Ovary (tissue), 9 donors: ENCODE data around the gene CTNNBIP1. TPM values are rescaled to one million over a fixed set of nuclear protein-coding genes. Genes with fewer than 3 reads are reported as not detected.

Experiments used
- DNase-seq, 5 donors: peaks; one replicate each; pipeline ENCODE4 v3.0.0-alpha.2; 2019 to 2020
- H3K27ac ChIP-seq, 2 donors: fragments of 200-600 bp; one replicate each; pipeline versions ENCODE4 v1.5.1 to v1.8.0; 2019 to 2022
- H3K27me3 ChIP-seq: fragments of 200-600 bp; one replicate; pipeline ENCODE4 v1.8.0; 2022
- H3K36me3 ChIP-seq: fragments of 200-600 bp; sonication (generic); one replicate; pipeline ENCODE4 v1.5.1; 2019
- H3K4me1 ChIP-seq: one replicate; pipeline ENCODE4 v1.8.1; 2013; ENCODE audit warnings: mild to moderate bottlenecking, moderate library complexity; ENCODE audit not compliant: insufficient read depth
- H3K4me3 ChIP-seq: fragments of 200-600 bp; sonication (generic); one replicate; pipeline ENCODE4 v1.5.1; 2017
- H3K9me3 ChIP-seq, 2 donors: fragments of 200-600 bp in 1 of 2; sonication (generic) in 1 of 2; one replicate each; pipeline versions ENCODE4 v1.5.1 to v1.8.1; 2013 to 2019; ENCODE audit warnings: mild to moderate bottlenecking in 1 of 2, moderate library complexity in 1 of 2
- CTCF ChIP-seq, 3 donors: fragments of 450-650 bp in 2 of 3; fragments of 200-600 bp in 1 of 3; IDR thresholded peaks; one replicate each; pipeline versions ENCODE4 v1.5.1 to v1.8.0; 2016 to 2022; ENCODE audit warnings: antibody characterized with exemption in 3 of 3, mild to moderate bottlenecking in 1 of 3
- EP300 ChIP-seq: sonication (generic); formaldehyde crosslinking; IDR thresholded peaks from one replicate; pipeline ENCODE4 v1.6.1; 2017; ENCODE audit warnings: antibody characterized with exemption
- POLR2A ChIP-seq: fragments of 450-650 bp; IDR thresholded peaks from one replicate; pipeline ENCODE4 v1.6.1; 2017; ENCODE audit warnings: antibody characterized with exemption, mild to moderate bottlenecking, moderate library complexity
- WGBS, 3 donors: extraction: QIAGEN DNeasy Blood & Tissue Kit in 1 of 3; methylation state at CpG; one replicate each; pipeline versions ENCODE4 v1.1.5 to v1.1.7; 2013 to 2017; 5-methylcytosine and 5-hydroxymethylcytosine counted together
- intact Hi-C, 4 donors: fragments of 100-400 bp; cut with DNase I; formaldehyde crosslinking; loops; one replicate each; pipeline versions ENCODE4 v1.11.0 to v1.15.1; 2022 to 2023
- polyA plus RNA-seq, 2 donors: library from polyadenylated mRNA; stranded (reverse); fragments of 200-250 nt in 1 of 2; fragments of 350-450 nt in 1 of 2; fragmentation: Illumina TruSeq in 1 of 2; extraction: RNeasy Lipid Tissue Mini Kit (QIAGEN cat#74804) in 1 of 2; gene quantifications; one replicate each; pipeline ENCODE4 v1.2.3, GENCODE V29; 2013 to 2014
- total RNA-seq, 7 donors: library from RNA; depleted of rRNA in 2 of 7; stranded (reverse); fragments of >200 nt in 2 of 7; fragmentation: NEBNext Ultra II Directional in 3 of 7; extraction: Animal tissue kit (Norgen Biotek cat#: 25700) in 3 of 7; gene quantifications; one replicate each; pipeline versions ENCODE4 v1.1.0 to v1.2.4, GENCODE V29; 2016 to 2023
- donor health status: DM: no; HTN: no; CAD: no; lungs with moderate emphysema.
- donor health status: DM: no; HTN: no; CAD: no.
- donor health status: Bipolar disorder and iron deficiency.
- donor health status: DM: yes; HTN: yes; CAD: no.
- donor health status: DM: no; HTN: no; CAD: no.
- donor health status: DM: yes; HTN: yes; CAD: no.

Gene CTNNBIP1
- total and polyA plus RNA-seq, 9 donors: 10.4 to 28.5 (median 20.7) TPM

DNA sequence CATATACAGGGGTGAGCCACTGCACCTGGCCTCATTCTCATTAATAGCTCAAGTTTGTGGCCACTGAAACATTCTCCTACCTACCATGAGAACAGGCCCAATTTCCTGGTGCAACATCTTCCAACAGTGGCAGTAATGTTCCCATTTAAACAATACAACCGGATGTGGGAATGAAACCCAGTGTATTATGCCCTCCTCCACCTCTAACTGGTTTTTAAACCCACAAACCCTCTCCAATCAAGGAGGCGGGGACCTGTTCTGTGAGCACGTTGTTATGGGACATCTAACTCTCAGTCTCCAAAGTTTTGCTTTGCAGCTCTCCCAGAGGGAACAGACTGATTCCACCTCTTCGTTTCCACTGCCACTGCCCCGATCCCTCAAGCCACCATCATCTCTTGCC lies 2.6 kb downstream of the CTNNBIP1 start:
- DNase-seq: no peak
- Histone ChIP-seq H3K4me1 (peaks cover 7% of the 10 kb centered on the region), H3K27me3 (no peaks in the 10 kb centered on the region), H3K9me3 (no peaks in the 10 kb centered on the region), H3K4me3 (no peak overlapping the region), H3K27ac (no peak overlapping the region), H3K36me3 (no peaks in the 10 kb centered on the region)
- WGBS, 3 donors: 73 to 81% (median 76%) methylated on average over 5 of the region's 5 CpGs
- intact Hi-C loops: no loop called here
- TF ChIP-seq EP300 (no peak), CTCF (IDR thresholded peaks at IDR 0.05) (no peak), POLR2A (no peak)

GRCh38 chr1:9906466-9906865 lies 3.6 kb downstream of the CTNNBIP1 start:
- no peaks in the 10 kb centered on the region for H3K9me3 ChIP-seq
- 92 to 97% (median 96%) methylated on average over 2 of the region's 2 CpGs for WGBS, 3 donors
- H3K36me3 ChIP-seq: no peaks in the 10 kb centered on the region
- no peaks in the 10 kb centered on the region for H3K27me3 ChIP-seq
- H3K27ac ChIP-seq: no peak overlapping the region
- no peak for DNase-seq
- peaks cover 16% of the 10 kb centered on the region for H3K4me1 ChIP-seq
- no peak overlapping the region for H3K4me3 ChIP-seq
- no peak for TF ChIP-seq CTCF (IDR thresholded peaks at IDR 0.05)
- no peak for TF ChIP-seq EP300
- TF ChIP-seq POLR2A: no peak
- intact Hi-C loops: no loop called here

- Histone ChIP-seq H3K27ac (no peak overlapping the region), H3K4me1 (peaks cover 21% of the 10 kb centered on the region), H3K4me3 (no peak overlapping the region), H3K9me3 (no peaks in the 10 kb centered on the region), H3K36me3 (no peaks in the 10 kb centered on the region), H3K27me3 (no peaks in the 10 kb centered on the region)
- TF ChIP-seq EP300 (no peak), CTCF (IDR thresholded peaks at IDR 0.05) (no peak), POLR2A (no peak)
- DNase-seq: no peak
- intact Hi-C loops: no loop called here
- 66 to 90% (median 75%) methylated on average over 4 of the region's 4 CpGs for WGBS, 3 donors
Observed at GRCh38 chr1:9905010-9905409, 5.1 kb downstream of the CTNNBIP1 start.

- no peak overlapping the region for H3K4me3 ChIP-seq
- H3K4me1 ChIP-seq: peaks cover 21% of the 10 kb centered on the region
- H3K36me3 ChIP-seq: no peaks in the 10 kb centered on the region
- 78 to 85% (median 79%) methylated on average over 3 of the region's 3 CpGs for WGBS, 3 donors
- H3K27ac ChIP-seq: no peak overlapping the region
- intact Hi-C loops: no loop called here
- TF ChIP-seq POLR2A: no peak
- no peak for TF ChIP-seq EP300
- no peak for DNase-seq
- no peaks in the 10 kb centered on the region for H3K27me3 ChIP-seq
- no peaks in the 10 kb centered on the region for H3K9me3 ChIP-seq
Observed at GRCh38 chr1:9904596-9904995, 5.5 kb downstream of the CTNNBIP1 start.

- intact Hi-C loops: no loop called here
- WGBS, 3 donors: 89 to 94% (median 93%) methylated on average over 9 of the region's 9 CpGs
- Histone ChIP-seq H3K27me3 (no peaks in the 10 kb centered on the region), H3K4me3 (no peak overlapping the region), H3K36me3 (no peaks in the 10 kb centered on the region), H3K27ac (no peak overlapping the region), H3K4me1 (peaks cover 19% of the 10 kb centered on the region), H3K9me3 (no peaks in the 10 kb centered on the region)
- peak in 1 of 5 donors; percentile 2 for DNase-seq
- TF ChIP-seq EP300 (no peak), CTCF (IDR thresholded peaks at IDR 0.05) (no peak), POLR2A (no peak)
Observed at GRCh38 chr1:9903801-9904527, 6.1 kb downstream of the CTNNBIP1 start.
